Retinal pigment epithelial cell (primary cell): Measurements from ENCODE around the gene FBXO3.

Source experiments
- DNase-seq: peaks from one replicate; pipeline ENCODE4 v3.0.0-alpha.2; 2010; ENCODE audit warnings: low read depth
- H3K4me3 ChIP-seq: 2 replicates; pipeline ENCODE4 v1.5.1; 2011; ENCODE audit warnings: mild to moderate bottlenecking, low read length, control low read depth, moderate library complexity
- CTCF ChIP-seq: conservative IDR thresholded peaks from 2 replicates; pipeline ENCODE4 v1.5.1; 2011; ENCODE audit warnings: low read depth, low read length, control low read depth, inconsistent platforms

FBXO3 gene

GRCh38 chr11:33770236-33770635 lies 4.1 kb downstream of the FBXO3 start:
- H3K4me3 ChIP-seq = no peak overlapping the region
- TF ChIP-seq CTCF = no peak
- no peak for DNase-seq

DNA sequence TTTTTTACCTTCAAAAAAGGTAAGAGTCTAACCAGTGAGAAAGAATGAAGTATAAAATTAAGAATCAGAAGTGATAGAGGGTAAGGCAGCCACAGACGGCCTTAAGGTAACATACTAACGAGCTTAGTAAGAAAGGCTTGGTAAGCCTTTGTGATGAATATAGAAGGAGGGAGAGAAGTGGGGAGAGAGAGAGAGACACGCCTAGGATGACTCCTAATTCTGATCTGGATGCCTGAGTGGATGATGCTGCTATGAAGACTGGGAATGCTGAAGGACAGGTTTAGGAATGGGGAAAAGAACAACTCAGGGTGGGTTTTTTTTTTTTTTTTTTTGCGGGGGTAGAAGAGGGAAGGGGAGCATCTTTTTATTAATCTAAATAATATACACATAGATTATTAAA lies 4.8 kb downstream of the FBXO3 start:
- no peak overlapping the region for H3K4me3 ChIP-seq
- no peak for DNase-seq
- TF ChIP-seq CTCF = no peak

GRCh38 chr11:33767624-33768023 lies 6.7 kb downstream of the FBXO3 start:
- H3K4me3 ChIP-seq = no peak overlapping the region
- no peak for DNase-seq
- TF ChIP-seq CTCF = no peak

- no peak for DNase-seq
- H3K4me3 ChIP-seq = no peak overlapping the region
- no peak for TF ChIP-seq CTCF
Observed at GRCh38 chr11:33766085-33766484, 8.2 kb downstream of the FBXO3 start.

- TF ChIP-seq CTCF = no peak
- H3K4me3 ChIP-seq = no peak overlapping the region
- DNase-seq = no peak
Observed at GRCh38 chr11:33761471-33761870, 12.8 kb downstream of the FBXO3 start.

- TF ChIP-seq CTCF = no peak
- no peak overlapping the region for H3K4me3 ChIP-seq
- DNase-seq = peak; percentile 59
Observed at GRCh38 chr11:33753304-33753967, 20.9 kb downstream of the FBXO3 start.

DNA sequence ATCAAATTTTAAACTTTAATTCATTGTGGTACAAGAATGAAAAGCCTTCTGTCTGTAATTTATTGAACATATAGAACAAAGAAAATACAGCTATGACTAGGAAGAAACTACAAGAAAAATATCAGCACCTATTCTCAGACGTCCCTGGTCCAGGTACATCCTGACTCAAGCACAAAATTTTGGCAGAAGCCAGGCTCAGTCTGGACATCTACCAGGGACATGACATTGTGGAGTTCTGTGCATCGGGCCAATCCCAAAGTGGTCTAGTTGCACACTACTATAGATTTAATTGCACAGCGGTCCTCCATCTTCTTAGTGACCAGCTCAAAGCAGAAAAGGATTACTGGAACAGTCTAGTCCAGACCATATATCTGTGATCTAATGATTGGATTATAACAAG lies 22.4 kb downstream of the FBXO3 start:
- no peak for DNase-seq
- H3K4me3 ChIP-seq = no peak overlapping the region
- TF ChIP-seq CTCF = no peak
